Astrocyte (in vitro differentiated cells and primary cell): ENCODE measurements around the gene SIGLEC12.

ENCODE experiments used
- CTCF ChIP-seq: IDR thresholded peaks from 2 replicates; pipeline ENCODE4 v1.5.1; 2011; ENCODE audit warnings: low read depth, mild to moderate bottlenecking, inconsistent platforms, low read length, moderate library complexity; ENCODE audit not compliant: insufficient read depth
- EZH2 ChIP-seq: IDR thresholded peaks from 2 replicates; pipeline ENCODE4 v1.6.1; 2012; ENCODE audit warnings: mild to moderate bottlenecking, low read length, inconsistent platforms; ENCODE audit not compliant: insufficient read depth

- TF ChIP-seq CTCF (no peak), EZH2 (no peak)
These were observed 41.1 kb upstream of the SIGLEC12 start for GRCh38 chr19:51542699-51543098.
